Progenitor cell of endocrine pancreas (in vitro differentiated cells): ENCODE results near the gene PGS1. TPM values are rescaled to one million over a fixed set of nuclear protein-coding genes. Genes with fewer than 3 reads are reported as not detected.
A peak's percentile ranks its signal among the peaks of the same experiment; 100 is the strongest.

Experiments used
- DNase-seq: peaks from one replicate; pipeline ENCODE4 v3.0.0; 2021; ENCODE audit warnings: low spot score; ENCODE audit not compliant: unreplicated experiment
- H3K27ac Mint-ChIP-seq: 2 replicates; pipeline ENCODE4 v1.8.0; 2021; ENCODE audit warnings: mild to moderate bottlenecking, moderate library complexity, mixed read lengths
- H3K27me3 Mint-ChIP-seq: 2 replicates; pipeline ENCODE4 v1.8.0; 2021; ENCODE audit warnings: mixed read lengths
- H3K36me3 Mint-ChIP-seq: 2 replicates; pipeline ENCODE4 v1.8.0; 2022; ENCODE audit warnings: mixed read lengths; ENCODE audit not compliant: insufficient read depth
- H3K4me1 Mint-ChIP-seq: 2 replicates; pipeline ENCODE4 v1.8.0; 2021; ENCODE audit warnings: low read depth, mixed read lengths
- H3K4me3 Mint-ChIP-seq: 2 replicates; pipeline ENCODE4 v1.8.0; 2021; ENCODE audit warnings: low read depth, mild to moderate bottlenecking, moderate library complexity, mixed read lengths
- H3K9me3 Mint-ChIP-seq: 2 replicates; pipeline ENCODE4 v1.8.0; 2021; ENCODE audit warnings: low read depth, mixed read lengths
- CTCF ChIP-seq: fragments of 200-600 bp; sonication (generic); IDR thresholded peaks from one replicate; pipeline ENCODE4 v1.5.0; 2021; ENCODE audit warnings: antibody characterized with exemption, mild to moderate bottlenecking; ENCODE audit not compliant: unreplicated experiment
- total RNA-seq: library from RNA; stranded (reverse); gene quantifications from 2 replicates; pipeline ENCODE4 v1.2.1, GENCODE V29; 2021

The PGS1 gene
- total RNA-seq, 1 donor from 2014 or later: 66.1 TPM

- no peak for DNase-seq
- H3K4me1 Mint-ChIP-seq: peaks cover 15% of the 10 kb centered on the region
- H3K4me3 Mint-ChIP-seq: no peak overlapping the region
- no peaks in the 10 kb centered on the region for H3K27me3 Mint-ChIP-seq
- no peak for TF ChIP-seq CTCF
- peak overlapping the region; percentile 84 for H3K27ac Mint-ChIP-seq
- peaks cover 6% of the 10 kb centered on the region for H3K36me3 Mint-ChIP-seq
- H3K9me3 Mint-ChIP-seq: no peaks in the 10 kb centered on the region
Measured at GRCh38 chr17:78408476-78409050, 30.1 kb downstream of the PGS1 start.

- Mint-ChIP-seq H3K4me1 (peaks cover 15% of the 10 kb centered on the region), H3K4me3 (no peak overlapping the region), H3K9me3 (no peaks in the 10 kb centered on the region), H3K36me3 (peaks cover 5% of the 10 kb centered on the region), H3K27ac (peak overlapping the region; percentile 61), H3K27me3 (no peaks in the 10 kb centered on the region)
- DNase-seq: no peak
- TF ChIP-seq CTCF: no peak
Measured at GRCh38 chr17:78409191-78409928, 30.9 kb downstream of the PGS1 start.

GRCh38 chr17:78411241-78411857 is 32.9 kb downstream of the PGS1 start:
- Mint-ChIP-seq H3K27ac (no peak overlapping the region), H3K27me3 (no peaks in the 10 kb centered on the region), H3K4me1 (peaks cover 15% of the 10 kb centered on the region), H3K36me3 (peaks cover 4% of the 10 kb centered on the region), H3K9me3 (no peaks in the 10 kb centered on the region), H3K4me3 (no peak overlapping the region)
- DNase-seq: no peak
- no peak for TF ChIP-seq CTCF

GRCh38 chr17:78412403-78412802 is 34.0 kb downstream of the PGS1 start:
- peaks cover 6% of the 10 kb centered on the region for H3K36me3 Mint-ChIP-seq
- no peaks in the 10 kb centered on the region for H3K27me3 Mint-ChIP-seq
- no peak for DNase-seq
- peaks cover 16% of the 10 kb centered on the region for H3K4me1 Mint-ChIP-seq
- no peak overlapping the region for H3K4me3 Mint-ChIP-seq
- peak; percentile 52 for TF ChIP-seq CTCF
- no peak overlapping the region for H3K27ac Mint-ChIP-seq
- H3K9me3 Mint-ChIP-seq: no peaks in the 10 kb centered on the region
